Aorta (tissue), 5 donors: ENCODE results near the gene ADRB2. TPM values are rescaled to one million over a fixed set of nuclear protein-coding genes. Genes with fewer than 3 reads are reported as not detected.

Experiments
- ATAC-seq: fragments of 200-7000 bp; cut with Tn5 transposase; one replicate; pipeline ENCODE4 v1.9.1; 2022; ENCODE audit warnings: moderate library complexity; ENCODE audit not compliant: low FRiP score
- DNase-seq, 2 donors: peaks; one replicate each; pipeline ENCODE4 v3.0.0-alpha.2; 2020
- H3K27ac ChIP-seq, 2 donors: one replicate each; pipeline ENCODE4 v1.5.1; 2013; ENCODE audit warnings: low read length in 2 of 2, mild to moderate bottlenecking in 2 of 2, moderate library complexity in 2 of 2, control low read depth in 1 of 2, inconsistent platforms in 1 of 2, low read depth in 1 of 2
- H3K27me3 ChIP-seq, 2 donors: one replicate each; pipeline ENCODE4 v1.6.1; 2013; ENCODE audit warnings: control low read depth in 1 of 2, low read length in 1 of 2, mild to moderate bottlenecking in 1 of 2, moderate library complexity in 1 of 2; ENCODE audit not compliant: insufficient read depth in 2 of 2, control insufficient read depth in 1 of 2
- H3K36me3 ChIP-seq, 2 donors: one replicate each; pipeline ENCODE4 v1.6.1; 2013; ENCODE audit warnings: control low read depth in 1 of 2, low read length in 1 of 2, mild to moderate bottlenecking in 1 of 2; ENCODE audit not compliant: insufficient read depth in 2 of 2, control insufficient read depth in 1 of 2
- H3K4me1 ChIP-seq, 2 donors: one replicate each; pipeline ENCODE4 v1.6.1; 2013; ENCODE audit warnings: low read length in 2 of 2, control low read depth in 1 of 2, mild to moderate bottlenecking in 1 of 2, moderate library complexity in 1 of 2; ENCODE audit not compliant: insufficient read depth in 2 of 2, control insufficient read depth in 1 of 2
- H3K4me3 ChIP-seq, 2 donors: one replicate each; pipeline ENCODE4 v1.5.1; 2013; ENCODE audit warnings: low read length in 2 of 2, control low read depth in 1 of 2, mild to moderate bottlenecking in 1 of 2
- H3K9me3 ChIP-seq: one replicate; pipeline ENCODE4 v1.6.1; 2013; ENCODE audit warnings: mild to moderate bottlenecking, low read length; ENCODE audit not compliant: control insufficient read depth
- WGBS, 2 donors: extraction: QIAGEN DNeasy Blood & Tissue Kit; methylation state at CpG; one replicate each; pipeline ENCODE4 v1.1.7; 2013; 5-methylcytosine and 5-hydroxymethylcytosine counted together
- intact Hi-C, 2 donors: fragments of 100-400 bp; cut with DNase I; formaldehyde crosslinking; loops; one replicate each; pipeline versions ENCODE4 v1.14.2 to v1.15.0; 2022
- polyA plus RNA-seq, 2 donors: library from polyadenylated mRNA; stranded (reverse); fragments of 200-250 nt; gene quantifications; one replicate each; pipeline ENCODE4 v1.2.3, GENCODE V29; 2013
- total RNA-seq, 2 donors: library from RNA; stranded (reverse); fragmentation: NEBNext Ultra II Directional; extraction: Animal tissue kit (Norgen Biotek cat#: 25700); gene quantifications; one replicate each; pipeline ENCODE4 v1.2.1, GENCODE V29; 2021
- donor health status: healthy with polysubstance abuse.
- donor health status: Bipolar disorder and iron deficiency.
- donor health status: DM: no; HTN: no; CAD: no.
- donor health status: DM: no; HTN: no; CAD: no.
- donor health status: DM: yes; HTN: yes; CAD: no.

Gene ADRB2
- total and polyA plus RNA-seq, 4 donors = 0.13 to 4.5 (median 1.4) TPM

DNA sequence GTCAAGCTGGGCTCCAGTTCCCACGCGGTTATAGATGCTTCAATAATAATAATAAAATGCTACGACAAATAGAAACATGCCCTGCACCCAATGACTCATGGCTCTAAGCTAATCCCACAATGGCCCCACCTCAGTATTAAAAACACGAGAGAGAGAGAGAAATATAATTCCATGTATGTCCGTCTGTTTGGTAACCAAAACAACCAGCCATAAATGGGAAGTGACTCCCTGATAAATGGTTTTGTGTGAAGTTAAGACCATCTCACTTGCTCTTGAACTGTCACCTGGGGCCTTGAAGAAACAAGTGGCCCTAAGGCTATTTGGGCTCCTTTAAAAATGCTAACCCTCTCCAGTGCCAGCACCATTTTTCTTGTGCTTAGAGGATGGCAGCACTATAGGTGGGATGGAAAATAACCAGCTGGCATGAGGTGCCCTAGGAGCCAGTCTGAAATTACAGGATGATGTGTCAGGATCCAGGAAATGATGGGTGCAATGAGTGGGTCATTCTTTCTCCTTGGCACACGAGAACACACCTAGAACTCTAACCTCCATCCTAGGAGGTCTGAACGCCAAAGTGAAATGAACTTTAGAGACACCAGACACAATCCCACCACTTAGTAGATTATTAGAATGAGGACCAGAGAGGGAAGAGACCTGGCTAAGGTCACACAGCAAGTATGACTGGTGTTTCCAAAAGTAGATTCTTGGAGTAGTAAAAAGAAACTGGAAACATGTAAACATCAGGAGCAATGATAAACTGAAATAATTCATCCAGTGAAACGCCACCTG, 35.7 kb upstream of the ADRB2 start:
- intact Hi-C loops = no loop called here
- 77 to 82% methylated on average over 8 of the region's 8 CpGs for WGBS, 2 donors
- ATAC-seq (no peak), DNase-seq (no peak)
- H3K9me3 ChIP-seq = peaks cover 2% of the 10 kb centered on the region
- H3K27me3 ChIP-seq = no peaks in the 10 kb centered on the region
- no peaks in the 10 kb centered on the region for H3K36me3 ChIP-seq
- H3K27ac ChIP-seq = no peak overlapping the region
- no peaks in the 10 kb centered on the region for H3K4me1 ChIP-seq
- H3K4me3 ChIP-seq = no peak overlapping the region

DNA sequence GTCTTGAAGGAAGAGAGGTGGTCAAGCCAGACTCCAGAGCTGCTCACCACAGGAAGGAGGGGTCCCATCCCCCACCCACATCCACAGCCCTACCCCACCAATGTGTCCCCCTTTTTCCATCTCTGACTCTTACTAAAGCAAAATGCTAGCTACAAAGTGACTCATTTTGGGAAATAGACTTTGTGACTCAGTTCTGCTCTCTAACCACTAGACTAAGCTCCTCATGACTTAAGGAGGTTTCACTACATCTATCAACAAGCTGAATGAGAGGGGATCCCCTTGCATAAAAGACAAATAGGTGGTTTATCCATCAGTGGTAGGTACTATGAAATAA, 35.1 kb upstream of the ADRB2 start:
- Histone ChIP-seq H3K4me3 (no peak overlapping the region), H3K27ac (no peak overlapping the region), H3K4me1 (no peaks in the 10 kb centered on the region), H3K9me3 (peaks cover 2% of the 10 kb centered on the region), H3K36me3 (no peaks in the 10 kb centered on the region), H3K27me3 (no peaks in the 10 kb centered on the region)
- ATAC-seq (no peak), DNase-seq (no peak)
- intact Hi-C loops = no loop called here

DNA sequence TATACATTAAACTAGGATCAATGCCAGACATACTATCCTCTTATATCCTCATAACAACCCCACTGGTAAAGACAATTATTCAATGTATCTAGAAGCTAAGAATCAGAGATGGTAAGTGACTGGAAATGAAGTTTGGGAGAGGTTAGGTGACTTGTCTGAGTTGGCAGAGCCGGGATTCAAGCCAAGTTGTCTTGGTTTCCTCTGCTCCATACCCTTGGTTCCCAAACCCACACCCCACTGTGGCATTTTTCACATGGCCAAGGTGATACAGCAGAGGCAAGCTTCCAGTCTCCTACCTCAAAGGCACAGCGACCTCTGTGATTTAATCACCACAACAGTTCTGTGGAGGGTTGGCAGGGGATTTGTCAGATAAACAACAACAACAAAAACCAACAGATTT, 34.7 kb upstream of the ADRB2 start:
- no peaks in the 10 kb centered on the region for H3K4me1 ChIP-seq
- no peak for ATAC-seq
- DNase-seq = no peak
- no peak overlapping the region for H3K27ac ChIP-seq
- no peaks in the 10 kb centered on the region for H3K36me3 ChIP-seq
- H3K27me3 ChIP-seq = no peaks in the 10 kb centered on the region
- H3K9me3 ChIP-seq = peaks cover 2% of the 10 kb centered on the region
- H3K4me3 ChIP-seq = no peak overlapping the region
- intact Hi-C loops = no loop called here
- 84 to 85% methylated on average over 2 of the region's 2 CpGs for WGBS, 2 donors

DNA sequence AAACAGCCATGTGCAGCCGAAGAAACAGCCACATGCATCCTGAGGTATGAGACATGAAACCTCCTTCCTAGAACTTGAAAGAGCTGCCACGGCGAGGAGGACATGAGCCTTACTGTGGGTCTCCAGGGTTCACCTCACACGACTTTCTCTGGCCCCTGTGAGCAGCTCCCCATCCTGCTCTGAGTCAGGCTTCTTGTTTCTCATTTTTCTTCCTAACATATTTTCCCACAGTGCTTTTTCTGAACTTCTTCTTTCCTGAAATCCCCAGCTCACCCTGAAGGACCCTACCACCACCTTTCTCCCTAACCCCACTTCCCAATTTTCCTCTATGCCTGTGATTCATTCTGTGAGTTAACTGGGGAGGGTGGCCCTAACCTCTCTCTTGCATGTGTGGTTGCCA, 33.7 kb upstream of the ADRB2 start:
- intact Hi-C loops = no loop called here
- ATAC-seq (no peak), DNase-seq (no peak)
- Histone ChIP-seq H3K9me3 (peaks cover 2% of the 10 kb centered on the region), H3K27ac (no peak overlapping the region), H3K27me3 (no peaks in the 10 kb centered on the region), H3K36me3 (no peaks in the 10 kb centered on the region), H3K4me1 (no peaks in the 10 kb centered on the region), H3K4me3 (no peak overlapping the region)
- WGBS, 2 donors = 82 to 91% methylated on average over 4 of the region's 4 CpGs

DNA sequence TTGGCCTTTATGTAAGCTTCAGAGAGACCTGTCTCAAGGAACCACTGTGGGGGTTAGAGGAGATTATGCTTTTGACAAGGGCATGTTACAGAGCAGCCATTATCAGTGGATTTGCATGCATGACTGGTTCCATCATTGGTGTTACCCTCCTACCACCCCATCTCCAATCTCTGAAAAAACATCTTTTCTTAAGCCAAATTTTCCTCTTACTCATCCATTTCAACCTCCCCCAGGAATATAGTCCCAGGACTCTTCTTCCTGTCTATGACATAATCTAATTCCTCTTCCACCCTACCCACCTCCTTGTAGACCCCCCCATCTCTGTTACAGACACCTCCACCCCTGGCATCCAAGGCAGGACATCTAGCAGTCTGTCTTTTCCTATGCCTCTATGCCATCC, 33.1 kb upstream of the ADRB2 start:
- intact Hi-C loops = no loop called here
- no peak for ATAC-seq
- Histone ChIP-seq H3K4me3 (no peak overlapping the region), H3K27me3 (no peaks in the 10 kb centered on the region), H3K27ac (no peak overlapping the region), H3K9me3 (peaks cover 2% of the 10 kb centered on the region), H3K4me1 (no peaks in the 10 kb centered on the region), H3K36me3 (no peaks in the 10 kb centered on the region)
- no peak for DNase-seq

DNA sequence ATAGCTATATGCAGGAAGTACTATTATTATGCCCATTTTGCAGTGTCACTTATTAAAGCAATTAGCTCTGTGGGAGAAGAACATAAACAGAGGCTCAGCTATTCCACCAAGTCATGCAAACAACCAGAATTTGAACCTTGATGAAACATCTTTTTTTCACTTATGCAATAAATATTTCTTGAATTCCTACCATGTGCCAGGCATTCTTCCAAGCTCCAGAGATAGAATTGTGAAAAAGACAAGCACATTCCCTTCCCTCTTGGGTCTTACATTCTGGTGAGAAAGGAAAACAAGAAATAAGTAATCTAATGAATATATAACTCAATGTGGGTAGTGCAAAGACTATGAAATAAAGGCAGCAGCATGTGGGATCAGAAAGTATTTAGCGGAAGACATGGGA, 32.1 kb upstream of the ADRB2 start:
- Histone ChIP-seq H3K36me3 (no peaks in the 10 kb centered on the region), H3K27me3 (no peaks in the 10 kb centered on the region), H3K9me3 (peaks cover 2% of the 10 kb centered on the region), H3K4me1 (no peaks in the 10 kb centered on the region), H3K4me3 (no peak overlapping the region), H3K27ac (no peak overlapping the region)
- intact Hi-C loops = no loop called here
- 91 to 96% methylated on average over 1 of the region's 1 CpG for WGBS, 2 donors
- ATAC-seq = no peak
- no peak for DNase-seq

DNA sequence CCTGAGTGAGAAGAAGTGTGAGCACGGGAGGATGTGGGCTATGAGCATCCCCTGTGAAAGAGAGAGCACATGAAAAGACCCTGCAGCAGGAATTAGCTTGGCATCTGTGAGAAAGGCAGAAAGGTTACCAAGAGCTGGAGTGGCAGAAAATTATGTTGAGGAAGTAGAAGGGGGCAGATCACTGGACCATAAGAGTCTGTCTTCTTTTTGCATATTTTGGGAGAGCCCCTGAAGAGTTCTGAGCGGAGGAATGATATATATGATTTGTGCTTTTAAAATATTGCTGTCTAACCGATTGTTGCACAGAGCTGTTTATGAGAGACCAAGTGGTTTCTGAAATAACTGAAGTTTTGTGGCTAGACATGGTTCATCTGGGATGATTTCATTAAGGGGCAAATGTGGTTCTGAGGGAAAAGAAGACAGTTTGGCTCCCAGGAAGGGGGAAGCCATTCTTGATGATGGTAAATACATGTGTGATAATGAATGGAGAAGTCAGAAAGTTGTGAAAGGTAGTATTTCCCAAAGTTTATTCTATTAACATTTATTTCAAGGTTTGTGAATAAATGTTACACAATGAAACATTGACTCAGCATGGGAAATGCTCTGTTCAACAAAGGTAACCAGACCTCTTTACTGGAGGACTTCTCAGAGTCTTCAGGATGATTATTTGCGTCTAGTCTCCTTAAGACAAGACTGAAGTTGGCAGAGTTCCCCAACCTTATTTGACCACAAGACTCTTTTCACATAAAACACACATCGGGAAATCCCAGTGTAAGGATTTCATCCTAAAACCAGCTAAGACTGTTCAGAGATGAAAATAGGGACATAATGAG, 31.5 kb upstream of the ADRB2 start:
- WGBS, 2 donors = 64 to 76% methylated on average over 5 of the region's 5 CpGs
- Histone ChIP-seq H3K9me3 (peaks cover 2% of the 10 kb centered on the region), H3K4me3 (no peak overlapping the region), H3K27ac (no peak overlapping the region), H3K4me1 (no peaks in the 10 kb centered on the region), H3K27me3 (no peaks in the 10 kb centered on the region), H3K36me3 (no peaks in the 10 kb centered on the region)
- intact Hi-C loops = no loop called here
- DNase-seq (no peak), ATAC-seq (no peak)

DNA sequence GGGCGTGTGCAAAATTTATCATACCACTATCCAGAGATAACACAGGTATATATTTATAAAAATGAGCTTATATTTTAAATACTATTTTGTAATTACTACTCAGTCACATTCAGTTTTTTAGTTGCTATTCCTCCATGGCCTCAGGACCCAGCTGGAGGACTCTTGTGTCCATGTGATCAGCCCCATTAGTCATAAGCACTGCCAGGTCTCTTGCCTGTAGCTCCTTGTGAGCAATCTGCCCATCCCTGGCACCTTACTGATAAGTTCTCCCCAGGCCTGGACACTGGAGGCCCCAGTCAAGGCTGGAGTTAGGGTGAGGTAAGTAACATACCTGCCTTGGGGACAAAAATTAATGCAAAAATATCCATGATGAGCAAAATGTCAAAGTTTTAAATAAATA, 29.5 kb upstream of the ADRB2 start:
- no peak for DNase-seq
- H3K9me3 ChIP-seq = peaks cover 2% of the 10 kb centered on the region
- H3K4me3 ChIP-seq = no peak overlapping the region
- intact Hi-C loops = no loop called here
- H3K4me1 ChIP-seq = no peaks in the 10 kb centered on the region
- 100% methylated on average over 1 of the region's 1 CpG for WGBS, 2 donors
- H3K27ac ChIP-seq = no peak overlapping the region
- H3K27me3 ChIP-seq = no peaks in the 10 kb centered on the region
- H3K36me3 ChIP-seq = no peaks in the 10 kb centered on the region
- no peak for ATAC-seq

DNA sequence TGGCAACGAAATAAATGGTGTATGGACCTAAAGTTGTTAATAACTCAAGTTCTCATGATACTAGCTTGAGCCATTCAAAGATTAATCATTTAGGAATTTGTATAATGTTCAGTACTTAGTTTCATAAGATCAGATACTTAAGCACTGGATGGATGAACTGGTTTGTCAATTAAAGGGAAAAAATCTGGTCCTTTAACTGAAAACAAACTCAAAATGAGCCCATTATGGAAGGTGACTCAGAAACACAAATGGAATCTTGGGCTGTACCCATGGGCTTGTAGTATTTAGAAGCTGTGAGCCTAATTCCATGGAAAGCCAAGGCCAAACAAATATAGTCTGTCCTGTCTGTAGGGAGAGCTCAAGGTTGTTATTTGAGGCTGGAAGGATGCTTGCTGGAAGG, 27.6 kb upstream of the ADRB2 start:
- WGBS, 2 donors = 95 to 100% methylated on average over 1 of the region's 1 CpG
- no peak overlapping the region for H3K4me3 ChIP-seq
- no peak overlapping the region for H3K27ac ChIP-seq
- no peaks in the 10 kb centered on the region for H3K27me3 ChIP-seq
- DNase-seq (no peak), ATAC-seq (no peak)
- no peaks in the 10 kb centered on the region for H3K36me3 ChIP-seq
- H3K4me1 ChIP-seq = no peaks in the 10 kb centered on the region
- H3K9me3 ChIP-seq = peaks cover 2% of the 10 kb centered on the region
- intact Hi-C loops = no loop called here
